Nephron (organoid): ENCODE data around the gene SH3BGRL3.

Experiments used
- H3K27ac Mint-ChIP-seq, 3 experiments: 2 replicates each; pipeline ENCODE4 v1.8.0; 2020; ENCODE audit warnings: mixed read lengths in 3 of 3, mild to moderate bottlenecking in 2 of 3, moderate library complexity in 1 of 3
- H3K27me3 Mint-ChIP-seq: 2 replicates; pipeline ENCODE4 v1.8.0; 2021; ENCODE audit warnings: low read depth, mild to moderate bottlenecking, moderate library complexity, mixed read lengths
- H3K36me3 Mint-ChIP-seq: 2 replicates; pipeline ENCODE4 v1.8.0; 2020; ENCODE audit warnings: low read depth, mixed read lengths
- H3K4me1 Mint-ChIP-seq: 2 replicates; pipeline ENCODE4 v1.8.0; 2020; ENCODE audit warnings: mixed read lengths
- H3K4me3 Mint-ChIP-seq, 3 experiments: 2 replicates each; pipeline ENCODE4 v1.8.0; 2020; ENCODE audit warnings: mild to moderate bottlenecking in 3 of 3, mixed read lengths in 3 of 3, moderate library complexity in 2 of 3
- H3K9me3 Mint-ChIP-seq: 2 replicates; pipeline ENCODE4 v1.8.0; 2020; ENCODE audit warnings: mixed read lengths
- CTCF ChIP-seq, 3 experiments: fragments of 200-600 bp; sonication (generic); IDR thresholded peaks; one replicate each; pipeline ENCODE4 v1.5.0; 2021; ENCODE audit warnings: antibody characterized with exemption in 3 of 3; ENCODE audit not compliant: unreplicated experiment in 3 of 3

SH3BGRL3 gene

DNA sequence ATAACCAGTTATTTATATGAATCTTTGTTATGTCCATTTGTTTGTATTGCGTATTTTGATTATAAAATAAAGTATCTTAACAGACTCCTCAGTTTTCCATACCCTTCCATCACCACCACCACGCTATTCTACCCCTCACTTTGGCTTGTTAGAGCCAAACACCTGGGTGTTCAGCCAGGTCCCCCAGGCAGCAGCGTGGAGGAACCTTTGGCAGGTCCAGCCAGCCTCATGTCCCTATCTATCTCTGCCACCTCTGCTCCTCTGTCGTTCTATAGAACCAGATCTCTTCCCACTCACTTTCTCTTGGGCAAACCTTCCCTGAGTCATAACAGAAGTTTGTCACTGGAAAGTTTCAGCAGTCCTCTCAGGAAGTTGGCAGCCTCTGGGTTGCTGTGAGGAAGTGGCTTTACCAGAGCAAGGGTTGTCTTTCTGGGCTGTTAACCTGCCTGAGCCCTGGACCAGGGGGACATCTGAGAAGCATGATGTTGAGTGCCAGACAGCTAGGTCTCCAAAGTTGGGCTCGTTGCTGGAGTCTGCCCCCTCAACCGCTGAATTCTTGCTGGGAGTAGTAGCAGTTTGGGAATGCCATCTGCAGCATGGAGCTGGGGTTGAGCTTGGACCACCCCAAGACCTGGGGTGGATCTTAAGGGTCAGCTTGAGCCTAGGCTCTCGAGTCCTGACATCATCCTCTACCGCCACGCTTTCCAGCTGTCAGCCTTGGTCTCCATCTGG is 996 bp upstream of the SH3BGRL3 start:
- Mint-ChIP-seq H3K4me3 (peak overlapping the region; percentile 91 to 93 (median 93)), H3K4me1 (peaks cover 56% of the 10 kb centered on the region), H3K36me3 (peaks cover 27% of the 10 kb centered on the region), H3K9me3 (no peaks in the 10 kb centered on the region), H3K27ac (peak overlapping the region; percentile 79 to 87 (median 81)), H3K27me3 (peaks cover 5% of the 10 kb centered on the region)
- TF ChIP-seq CTCF (IDR thresholded peaks at IDR 0.05; ENCODE audit: unreplicated experiment in 3 of 3): no peak

DNA sequence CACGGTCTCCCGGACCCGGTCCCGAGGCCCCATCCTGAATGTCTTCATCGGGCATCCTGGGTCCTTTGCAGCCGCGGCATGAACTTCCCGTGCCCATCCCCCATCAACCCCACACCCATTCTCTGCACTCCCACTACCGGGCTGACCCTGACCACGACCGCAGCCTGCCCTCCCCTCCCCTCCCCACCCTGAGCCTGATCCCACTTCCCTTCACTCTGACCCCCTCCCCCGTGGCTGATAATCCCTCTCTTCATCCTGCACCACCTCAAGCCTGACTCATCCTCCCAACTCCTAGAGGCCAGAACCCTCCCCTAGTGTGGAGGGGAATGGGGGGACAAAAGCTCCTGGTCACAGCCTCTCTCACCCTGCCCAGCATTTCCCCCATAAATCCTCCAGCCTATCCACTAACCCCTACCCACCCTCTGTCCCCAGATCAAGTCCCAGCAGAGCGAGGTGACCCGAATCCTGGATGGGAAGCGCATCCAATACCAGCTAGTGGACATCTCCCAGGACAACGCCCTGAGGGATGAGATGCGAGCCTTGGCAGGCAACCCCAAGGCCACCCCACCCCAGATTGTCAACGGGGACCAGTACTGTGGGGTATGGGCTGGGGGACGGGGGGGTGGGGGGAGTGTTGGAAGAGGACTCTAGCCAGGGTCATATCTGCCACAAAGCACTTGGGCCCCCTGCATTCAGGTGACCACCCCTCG is 602 bp downstream of the SH3BGRL3 start:
- peak overlapping the region; percentile 91 to 93 (median 93) for H3K4me3 Mint-ChIP-seq
- peak overlapping the region; percentile 50 to 90 (median 74) for H3K27ac Mint-ChIP-seq
- TF ChIP-seq CTCF (IDR thresholded peaks at IDR 0.05; ENCODE audit: unreplicated experiment in 3 of 3): no peak
- peaks cover 18% of the 10 kb centered on the region for H3K36me3 Mint-ChIP-seq
- no peaks in the 10 kb centered on the region for H3K9me3 Mint-ChIP-seq
- H3K27me3 Mint-ChIP-seq: peaks cover 5% of the 10 kb centered on the region
- peaks cover 61% of the 10 kb centered on the region for H3K4me1 Mint-ChIP-seq

GRCh38 chr1:26281091-26281958 is 1.4 kb downstream of the SH3BGRL3 start:
- no peaks in the 10 kb centered on the region for H3K9me3 Mint-ChIP-seq
- H3K27ac Mint-ChIP-seq: peak overlapping the region; percentile 72 to 90 (median 74)
- H3K27me3 Mint-ChIP-seq: peaks cover 5% of the 10 kb centered on the region
- H3K4me3 Mint-ChIP-seq: peak overlapping the region; percentile 80 to 90 (median 87)
- no peak for TF ChIP-seq CTCF (IDR thresholded peaks at IDR 0.05; ENCODE audit: unreplicated experiment in 3 of 3)
- peaks cover 57% of the 10 kb centered on the region for H3K4me1 Mint-ChIP-seq
- peaks cover 14% of the 10 kb centered on the region for H3K36me3 Mint-ChIP-seq

GRCh38 chr1:26281971-26282370 is 2.1 kb downstream of the SH3BGRL3 start:
- no peaks in the 10 kb centered on the region for H3K9me3 Mint-ChIP-seq
- H3K27me3 Mint-ChIP-seq: peaks cover 5% of the 10 kb centered on the region
- peaks cover 11% of the 10 kb centered on the region for H3K36me3 Mint-ChIP-seq
- H3K27ac Mint-ChIP-seq: peak overlapping the region; percentile 72 to 90 (median 74)
- H3K4me3 Mint-ChIP-seq: peak overlapping the region; percentile 80 to 90 (median 87)
- peaks cover 57% of the 10 kb centered on the region for H3K4me1 Mint-ChIP-seq
- no peak for TF ChIP-seq CTCF (IDR thresholded peaks at IDR 0.05; ENCODE audit: unreplicated experiment in 3 of 3)

DNA sequence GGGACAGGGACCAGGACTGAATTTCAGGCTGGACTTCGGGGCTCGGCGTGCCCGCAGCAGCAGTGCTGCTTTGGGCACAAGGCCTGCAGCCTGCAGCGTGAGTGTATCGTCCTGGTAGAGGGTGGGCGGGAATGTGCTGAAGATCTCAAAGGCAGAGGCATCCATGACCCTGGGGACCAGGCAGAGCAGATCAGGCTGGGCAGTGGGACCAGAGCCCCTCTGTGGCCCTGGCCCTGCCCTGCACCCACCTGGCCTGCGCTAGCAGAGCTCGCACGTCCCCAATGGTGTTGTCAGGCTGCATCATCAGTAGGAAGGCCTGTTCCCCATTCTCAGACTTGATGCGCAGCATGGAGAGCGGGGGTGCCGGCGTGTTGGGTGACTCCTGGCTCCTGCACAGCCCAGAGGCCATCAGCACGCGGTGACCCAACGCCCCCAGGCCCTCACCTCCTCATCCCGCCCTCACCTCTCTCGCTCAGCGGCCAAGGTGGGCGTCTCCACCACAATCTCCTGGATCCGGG is 2.6 kb downstream of the SH3BGRL3 start:
- Mint-ChIP-seq H3K9me3 (no peaks in the 10 kb centered on the region), H3K27me3 (peaks cover 5% of the 10 kb centered on the region), H3K27ac (no peak overlapping the region), H3K36me3 (peaks cover 9% of the 10 kb centered on the region), H3K4me3 (peak overlapping the region in 2 of 3 experiments; percentile 16 to 42), H3K4me1 (peaks cover 62% of the 10 kb centered on the region)
- TF ChIP-seq CTCF (IDR thresholded peaks at IDR 0.05; ENCODE audit: unreplicated experiment in 3 of 3): no peak
